Nephron progenitor cell (in vitro differentiated cells): ENCODE data around the gene FAAH.

Source experiments
- DNase-seq: peaks from one replicate; pipeline ENCODE4 v3.0.0; 2021
- H3K27ac Mint-ChIP-seq: 2 replicates; pipeline ENCODE4 v1.8.0; 2021; ENCODE audit warnings: mild to moderate bottlenecking, moderate library complexity, mixed read lengths
- H3K27me3 Mint-ChIP-seq: 2 replicates; pipeline ENCODE4 v1.8.0; 2021; ENCODE audit warnings: mild to moderate bottlenecking, low read depth, mixed read lengths; ENCODE audit not compliant: poor library complexity
- H3K36me3 Mint-ChIP-seq: 2 replicates; pipeline ENCODE4 v1.8.0; 2021; ENCODE audit warnings: low read depth, mixed read lengths
- H3K4me1 Mint-ChIP-seq: 2 replicates; pipeline ENCODE4 v1.8.0; 2021; ENCODE audit warnings: mixed read lengths
- H3K4me3 Mint-ChIP-seq: 2 replicates; pipeline ENCODE4 v1.8.0; 2021; ENCODE audit warnings: mild to moderate bottlenecking, moderate library complexity, mixed read lengths
- H3K9me3 Mint-ChIP-seq: 2 replicates; pipeline ENCODE4 v1.8.0; 2021; ENCODE audit warnings: mild to moderate bottlenecking, moderate library complexity, mixed read lengths
- TF ChIP-seq, protein P1 (sequence below): fragments of 200-600 bp; sonication (generic); IDR thresholded peaks from 2 replicates; pipeline ENCODE4 v1.5.0; 2021; ENCODE audit warnings: antibody characterized with exemption

The FAAH gene

GRCh38 chr1:46418976-46419375 is 24.9 kb downstream of the FAAH start:
- no peaks in the 10 kb centered on the region for H3K9me3 Mint-ChIP-seq
- H3K27ac Mint-ChIP-seq: peak overlapping the region; percentile 47
- DNase-seq: no peak
- peaks cover 36% of the 10 kb centered on the region for H3K27me3 Mint-ChIP-seq
- H3K4me3 Mint-ChIP-seq: no peak overlapping the region
- TF ChIP-seq, protein P1, sequence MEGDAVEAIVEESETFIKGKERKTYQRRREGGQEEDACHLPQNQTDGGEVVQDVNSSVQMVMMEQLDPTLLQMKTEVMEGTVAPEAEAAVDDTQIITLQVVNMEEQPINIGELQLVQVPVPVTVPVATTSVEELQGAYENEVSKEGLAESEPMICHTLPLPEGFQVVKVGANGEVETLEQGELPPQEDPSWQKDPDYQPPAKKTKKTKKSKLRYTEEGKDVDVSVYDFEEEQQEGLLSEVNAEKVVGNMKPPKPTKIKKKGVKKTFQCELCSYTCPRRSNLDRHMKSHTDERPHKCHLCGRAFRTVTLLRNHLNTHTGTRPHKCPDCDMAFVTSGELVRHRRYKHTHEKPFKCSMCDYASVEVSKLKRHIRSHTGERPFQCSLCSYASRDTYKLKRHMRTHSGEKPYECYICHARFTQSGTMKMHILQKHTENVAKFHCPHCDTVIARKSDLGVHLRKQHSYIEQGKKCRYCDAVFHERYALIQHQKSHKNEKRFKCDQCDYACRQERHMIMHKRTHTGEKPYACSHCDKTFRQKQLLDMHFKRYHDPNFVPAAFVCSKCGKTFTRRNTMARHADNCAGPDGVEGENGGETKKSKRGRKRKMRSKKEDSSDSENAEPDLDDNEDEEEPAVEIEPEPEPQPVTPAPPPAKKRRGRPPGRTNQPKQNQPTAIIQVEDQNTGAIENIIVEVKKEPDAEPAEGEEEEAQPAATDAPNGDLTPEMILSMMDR: no peak
- peaks cover 6% of the 10 kb centered on the region for H3K4me1 Mint-ChIP-seq
- H3K36me3 Mint-ChIP-seq: no peaks in the 10 kb centered on the region

- Mint-ChIP-seq H3K4me3 (no peak overlapping the region), H3K4me1 (peaks cover 4% of the 10 kb centered on the region), H3K27me3 (peaks cover 34% of the 10 kb centered on the region), H3K36me3 (no peaks in the 10 kb centered on the region), H3K27ac (no peak overlapping the region), H3K9me3 (no peaks in the 10 kb centered on the region)
- TF ChIP-seq, protein P1: no peak
- DNase-seq: no peak
Measured at GRCh38 chr1:46420533-46420915, 26.4 kb downstream of the FAAH start.

DNA sequence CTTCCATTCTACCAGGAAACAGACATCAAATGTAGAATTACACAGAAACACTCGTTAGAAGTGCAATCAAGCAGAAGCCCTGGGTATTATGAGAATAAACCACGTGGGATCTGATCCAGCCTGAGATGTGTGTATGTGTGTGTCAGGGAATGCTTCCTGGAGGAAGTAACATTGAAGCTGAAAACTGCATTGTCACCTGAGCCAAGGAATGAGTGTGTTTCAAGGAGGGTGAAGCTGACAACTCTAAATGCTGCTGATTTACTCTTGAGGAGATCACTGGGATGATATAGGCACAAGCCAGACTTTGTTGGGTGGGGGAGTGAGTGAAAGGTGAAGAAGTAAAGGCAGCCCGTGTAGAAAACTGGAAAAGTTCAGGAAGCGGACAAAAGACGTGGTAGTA is 27.6 kb downstream of the FAAH start:
- DNase-seq: no peak
- H3K9me3 Mint-ChIP-seq: no peaks in the 10 kb centered on the region
- peaks cover 4% of the 10 kb centered on the region for H3K4me1 Mint-ChIP-seq
- H3K36me3 Mint-ChIP-seq: no peaks in the 10 kb centered on the region
- TF ChIP-seq, protein P1: no peak
- peaks cover 34% of the 10 kb centered on the region for H3K27me3 Mint-ChIP-seq
- H3K4me3 Mint-ChIP-seq: no peak overlapping the region
- H3K27ac Mint-ChIP-seq: no peak overlapping the region

DNA sequence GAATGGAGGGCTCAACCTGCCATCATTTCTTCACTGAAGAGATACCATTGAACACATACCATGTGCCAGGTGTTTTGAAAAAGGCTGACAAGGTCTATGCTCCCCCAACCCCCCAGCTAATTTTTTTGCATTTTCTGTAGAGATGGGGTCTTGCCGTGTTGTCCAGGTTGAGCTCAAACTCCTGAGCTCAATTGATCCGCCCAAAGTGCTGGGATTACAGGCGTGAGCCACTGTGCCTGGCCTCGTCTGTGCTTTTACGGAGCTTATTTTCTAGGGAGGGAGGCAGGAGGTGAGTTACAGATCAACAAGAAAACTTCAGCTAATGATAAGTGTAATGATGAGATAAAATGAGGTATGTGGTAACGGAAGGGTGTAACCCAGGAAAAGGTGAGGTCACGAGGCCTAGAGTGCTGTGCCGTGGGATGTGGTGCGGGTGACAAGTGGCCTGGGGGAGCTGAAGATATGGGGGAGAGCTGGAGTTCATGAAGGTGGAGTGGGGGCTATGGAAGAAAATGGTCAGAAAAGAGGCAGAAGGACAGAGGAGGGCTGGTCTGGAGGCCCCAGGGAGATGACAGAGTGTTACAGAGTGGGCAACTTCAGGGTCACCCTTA is 28.2 kb downstream of the FAAH start:
- no peak overlapping the region for H3K27ac Mint-ChIP-seq
- peaks cover 4% of the 10 kb centered on the region for H3K4me1 Mint-ChIP-seq
- H3K27me3 Mint-ChIP-seq: peaks cover 36% of the 10 kb centered on the region
- no peaks in the 10 kb centered on the region for H3K36me3 Mint-ChIP-seq
- no peak for DNase-seq
- TF ChIP-seq, protein P1: no peak
- H3K9me3 Mint-ChIP-seq: no peaks in the 10 kb centered on the region
- H3K4me3 Mint-ChIP-seq: no peak overlapping the region

DNA sequence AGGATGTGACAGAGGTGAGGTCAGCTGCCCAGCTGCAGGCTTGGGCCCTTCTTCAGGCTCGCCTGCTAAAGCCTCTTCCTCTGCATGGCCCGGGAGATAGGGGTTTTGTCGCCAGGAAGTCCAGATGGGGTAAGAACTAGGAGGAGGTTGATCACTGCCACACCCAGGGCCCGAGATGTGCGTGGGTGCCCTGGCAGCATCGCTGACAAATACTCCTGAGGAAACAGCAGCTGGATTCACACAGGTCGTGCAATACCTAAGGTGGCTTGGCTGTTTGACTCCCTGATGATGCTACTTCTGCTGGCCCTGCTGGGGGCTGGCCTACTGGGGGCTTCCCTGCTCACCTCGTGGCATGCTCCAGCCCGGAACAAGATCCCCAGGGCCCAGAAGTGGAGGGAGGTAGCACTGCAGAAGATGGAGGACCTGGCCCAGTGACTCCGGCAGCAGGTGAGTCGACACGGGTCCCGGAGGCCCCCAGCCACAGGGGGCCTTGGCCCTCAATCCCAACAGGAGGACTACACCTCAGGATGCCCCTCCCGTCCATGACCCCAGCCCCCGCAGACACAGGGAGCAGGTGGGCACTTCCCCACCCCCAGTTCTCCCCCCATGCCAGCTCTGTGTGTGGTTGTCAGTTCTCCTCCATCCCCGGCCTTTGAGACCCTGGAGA is 29.6 kb downstream of the FAAH start:
- Mint-ChIP-seq H3K9me3 (no peaks in the 10 kb centered on the region), H3K27ac (no peak overlapping the region), H3K4me3 (no peak overlapping the region), H3K36me3 (no peaks in the 10 kb centered on the region), H3K4me1 (peaks cover 4% of the 10 kb centered on the region), H3K27me3 (peaks cover 33% of the 10 kb centered on the region)
- no peak for DNase-seq
- TF ChIP-seq, protein P1: no peak

GRCh38 chr1:46424730-46425129 is 30.6 kb downstream of the FAAH start:
- peaks cover 33% of the 10 kb centered on the region for H3K27me3 Mint-ChIP-seq
- no peak overlapping the region for H3K4me3 Mint-ChIP-seq
- no peaks in the 10 kb centered on the region for H3K9me3 Mint-ChIP-seq

More at GRCh38 chr1:46424730-46425129, 30.6 kb downstream of the FAAH start:
- TF ChIP-seq, protein P1: no peak
- H3K27ac Mint-ChIP-seq: no peak overlapping the region
- no peaks in the 10 kb centered on the region for H3K36me3 Mint-ChIP-seq
- H3K4me1 Mint-ChIP-seq: no peaks in the 10 kb centered on the region
- DNase-seq: no peak
